Thoracic aorta (tissue), 2 donors: ENCODE results near the gene MAPKAPK2. TPM values are rescaled to one million over a fixed set of nuclear protein-coding genes. Genes with fewer than 3 reads are reported as not detected.

Source experiments
- ATAC-seq: fragments of 150-250 bp; one replicate; pipeline ENCODE4 v1.8.0; 2017; ENCODE audit warnings: low read depth; ENCODE audit not compliant: insufficient number of reproducible peaks, low FRiP score
- DNase-seq: peaks from one replicate; pipeline ENCODE4 v3.0.0-alpha.2; 2020; ENCODE audit warnings: low spot score
- H3K27ac ChIP-seq, 2 donors: fragments of 200-600 bp; sonication (generic); 1 replicate in 1 of 2; 2 replicates in 1 of 2; pipeline ENCODE4 v1.5.1; 2016; ENCODE audit warnings: mild to moderate bottlenecking in 2 of 2, moderate library complexity in 2 of 2
- H3K27me3 ChIP-seq: fragments of 200-600 bp; sonication (generic); replicated peaks from 2 replicates; pipeline ENCODE4 v1.6.0; 2016; ENCODE audit warnings: mild to moderate bottlenecking; ENCODE audit not compliant: insufficient read depth
- H3K36me3 ChIP-seq: fragments of 200-600 bp; sonication (generic); one replicate; pipeline ENCODE4 v1.5.1; 2016
- H3K4me1 ChIP-seq, 2 donors: fragments of 200-600 bp; sonication (generic); 1 replicate in 1 of 2; 2 replicates in 1 of 2; pipeline versions ENCODE4 v1.5.1 to v1.6.0; 2016; ENCODE audit warnings: low read depth in 2 of 2, mild to moderate bottlenecking in 1 of 2; ENCODE audit not compliant: control insufficient read depth in 1 of 2
- H3K4me3 ChIP-seq: fragments of 200-600 bp; sonication (generic); 2 replicates; pipeline ENCODE4 v1.5.1; 2016; ENCODE audit warnings: mild to moderate bottlenecking
- H3K9me3 ChIP-seq: fragments of 200-600 bp; sonication (generic); 2 replicates; pipeline ENCODE4 v1.5.1; 2016
- total RNA-seq, 2 donors: library from RNA; depleted of rRNA; stranded (reverse); fragments of >200 nt; gene quantifications; one replicate each; pipeline versions ENCODE4 v1.1.0 to v1.2.3, GENCODE V29; 2016
- TF ChIP-seq, protein P1 (sequence below): fragments of 200-600 bp; sonication (generic); IDR thresholded peaks from one replicate; pipeline ENCODE4 v1.5.1; 2019; ENCODE audit warnings: antibody characterized with exemption

MAPKAPK2 gene
- total RNA-seq, 2 donors from 2014 or later: 80.7 to 89.2 TPM

DNA sequence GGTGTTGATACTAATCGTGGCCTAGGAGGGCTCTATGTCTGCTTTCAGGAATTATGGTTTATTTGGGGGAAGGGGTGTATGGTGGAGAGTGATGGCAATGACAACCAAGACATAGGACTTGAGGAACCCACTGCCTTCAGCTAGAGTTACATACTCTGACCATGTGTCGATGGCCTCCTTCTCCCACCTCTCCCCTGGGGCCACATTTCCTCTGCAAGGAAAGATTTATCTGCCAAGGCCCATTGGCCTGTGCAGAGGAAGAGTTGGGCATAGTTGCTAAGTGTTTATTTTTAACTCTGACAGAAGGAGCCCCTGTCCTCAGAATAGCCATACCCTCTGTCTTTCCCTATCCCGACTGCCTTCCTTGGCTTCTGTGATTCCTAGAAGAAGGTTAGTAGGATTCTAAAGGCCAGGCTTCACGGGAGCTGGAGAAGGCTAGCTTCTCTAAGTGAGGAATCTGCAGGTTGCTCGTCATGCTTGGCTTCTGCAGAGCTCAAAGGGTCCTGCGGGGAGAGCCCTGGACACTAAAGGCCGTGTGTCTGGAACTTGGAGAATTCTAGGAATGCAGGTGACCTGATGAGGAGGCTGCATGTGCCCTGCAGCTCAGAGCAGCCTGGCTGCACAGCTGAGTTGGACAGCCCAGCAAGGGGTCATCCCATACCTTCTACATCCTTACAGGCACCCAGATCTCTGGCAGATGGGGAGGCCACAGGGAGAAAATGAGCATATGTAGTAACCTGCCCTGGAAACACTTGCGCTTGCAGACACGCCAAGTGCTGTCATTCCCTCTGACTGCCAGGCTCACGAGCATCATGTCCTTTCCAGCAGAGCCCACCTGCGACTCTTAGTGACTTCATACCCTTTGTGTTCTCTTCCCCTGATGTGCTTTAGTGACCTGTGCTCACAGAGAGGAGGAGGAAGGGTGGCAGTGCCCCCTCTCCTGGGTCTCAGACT lies 9.7 kb downstream of the MAPKAPK2 start:
- H3K9me3 ChIP-seq: no peaks in the 10 kb centered on the region
- DNase-seq (no peak), ATAC-seq (no peak)
- H3K36me3 ChIP-seq: no peaks in the 10 kb centered on the region
- H3K4me3 ChIP-seq: no peak overlapping the region
- peak overlapping the region; percentile 92 to 95 for H3K27ac ChIP-seq
- no peaks in the 10 kb centered on the region for H3K27me3 ChIP-seq
- H3K4me1 ChIP-seq: peaks cover 49 to 97% of the 10 kb centered on the region in 2 donors
- TF ChIP-seq, protein P1, sequence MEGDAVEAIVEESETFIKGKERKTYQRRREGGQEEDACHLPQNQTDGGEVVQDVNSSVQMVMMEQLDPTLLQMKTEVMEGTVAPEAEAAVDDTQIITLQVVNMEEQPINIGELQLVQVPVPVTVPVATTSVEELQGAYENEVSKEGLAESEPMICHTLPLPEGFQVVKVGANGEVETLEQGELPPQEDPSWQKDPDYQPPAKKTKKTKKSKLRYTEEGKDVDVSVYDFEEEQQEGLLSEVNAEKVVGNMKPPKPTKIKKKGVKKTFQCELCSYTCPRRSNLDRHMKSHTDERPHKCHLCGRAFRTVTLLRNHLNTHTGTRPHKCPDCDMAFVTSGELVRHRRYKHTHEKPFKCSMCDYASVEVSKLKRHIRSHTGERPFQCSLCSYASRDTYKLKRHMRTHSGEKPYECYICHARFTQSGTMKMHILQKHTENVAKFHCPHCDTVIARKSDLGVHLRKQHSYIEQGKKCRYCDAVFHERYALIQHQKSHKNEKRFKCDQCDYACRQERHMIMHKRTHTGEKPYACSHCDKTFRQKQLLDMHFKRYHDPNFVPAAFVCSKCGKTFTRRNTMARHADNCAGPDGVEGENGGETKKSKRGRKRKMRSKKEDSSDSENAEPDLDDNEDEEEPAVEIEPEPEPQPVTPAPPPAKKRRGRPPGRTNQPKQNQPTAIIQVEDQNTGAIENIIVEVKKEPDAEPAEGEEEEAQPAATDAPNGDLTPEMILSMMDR: no peak

DNA sequence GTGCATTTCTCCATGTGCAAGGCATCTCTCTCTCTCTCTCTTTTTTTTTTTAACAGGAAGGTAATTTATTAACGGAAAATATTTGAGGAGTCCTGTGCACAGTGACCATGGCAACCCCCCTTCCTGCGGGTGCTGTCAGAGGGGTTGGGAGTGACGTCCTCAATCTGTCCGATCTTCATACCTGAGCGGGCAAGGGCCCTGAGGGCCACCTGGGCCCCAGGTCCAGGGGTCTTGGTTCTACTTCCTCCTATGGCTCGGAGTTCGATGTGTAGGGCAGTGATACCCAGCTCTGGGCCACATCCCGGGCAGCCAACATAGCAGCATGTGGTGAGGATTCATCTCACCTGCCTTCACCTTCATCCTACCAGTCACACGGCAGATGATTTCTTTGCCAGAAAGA lies 11.0 kb downstream of the MAPKAPK2 start:
- Histone ChIP-seq H3K4me3 (no peak overlapping the region), H3K27me3 (no peaks in the 10 kb centered on the region), H3K9me3 (no peaks in the 10 kb centered on the region), H3K4me1 (peaks cover 45 to 96% of the 10 kb centered on the region in 2 donors), H3K36me3 (no peaks in the 10 kb centered on the region), H3K27ac (no peak overlapping the region)
- no peak for ATAC-seq
- DNase-seq: no peak
- TF ChIP-seq, protein P1: no peak

DNA sequence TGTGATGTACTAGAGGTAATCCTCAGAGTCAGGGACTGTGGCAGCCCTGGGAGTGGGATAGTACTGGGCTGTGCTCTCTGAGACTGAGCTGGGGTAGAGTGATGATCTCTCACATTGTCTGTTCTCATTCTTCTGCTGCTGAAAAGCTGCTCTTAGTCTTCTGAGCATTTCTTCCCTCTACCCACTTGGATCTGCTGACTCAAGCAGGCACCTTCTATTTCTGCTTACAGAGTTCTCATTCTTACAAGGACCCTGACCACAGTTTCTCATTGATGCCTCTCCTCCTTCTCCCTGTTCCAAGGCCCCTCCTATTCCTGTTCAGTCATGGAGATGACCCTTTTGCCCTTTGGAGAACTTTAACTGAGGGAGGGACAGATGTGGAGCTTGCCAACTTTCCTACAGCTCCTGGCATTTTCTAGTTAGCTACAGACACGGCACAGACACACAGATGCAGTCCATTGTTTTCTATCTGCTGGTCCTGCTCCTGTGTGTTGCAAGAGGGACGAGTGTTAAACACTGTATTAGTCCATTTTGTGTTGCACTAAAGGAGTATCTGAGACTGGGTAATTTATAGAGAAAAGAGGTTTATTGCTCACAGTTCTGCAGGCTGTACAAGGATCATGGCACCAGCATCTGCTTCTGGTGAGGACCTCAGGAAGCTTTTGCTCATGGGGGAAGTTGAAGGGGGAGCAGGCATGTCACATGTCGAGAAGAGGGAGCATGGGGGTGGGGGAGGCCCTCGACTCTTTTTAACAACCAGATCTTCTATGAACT lies 12.3 kb downstream of the MAPKAPK2 start:
- Histone ChIP-seq H3K4me1 (peaks cover 35 to 93% of the 10 kb centered on the region in 2 donors), H3K4me3 (no peak overlapping the region), H3K27ac (no peak overlapping the region), H3K27me3 (no peaks in the 10 kb centered on the region), H3K9me3 (no peaks in the 10 kb centered on the region), H3K36me3 (no peaks in the 10 kb centered on the region)
- no peak for ATAC-seq
- DNase-seq: no peak
- TF ChIP-seq, protein P1: no peak

DNA sequence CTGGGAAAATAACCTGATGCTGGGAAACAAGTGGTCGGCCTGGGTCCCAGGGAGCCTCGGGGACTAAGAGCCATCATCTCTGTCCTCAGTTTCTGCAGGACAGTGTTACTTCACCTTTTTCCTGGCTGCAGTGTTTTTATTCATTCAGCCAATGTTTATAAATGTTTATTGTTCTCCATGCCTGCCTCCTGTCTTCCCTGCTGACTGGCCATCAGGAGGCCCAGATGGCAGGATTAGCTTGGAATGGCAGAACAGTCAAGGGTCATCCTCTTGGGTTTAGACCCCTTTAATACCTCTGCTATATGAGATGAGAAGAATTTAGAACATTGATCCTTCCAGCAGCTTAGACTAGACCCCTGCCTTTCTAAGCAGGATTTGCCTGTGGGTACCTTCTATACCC lies 13.3 kb downstream of the MAPKAPK2 start:
- H3K27ac ChIP-seq: no peak overlapping the region
- TF ChIP-seq, protein P1: no peak
- H3K27me3 ChIP-seq: no peaks in the 10 kb centered on the region
- H3K36me3 ChIP-seq: no peaks in the 10 kb centered on the region
- H3K4me1 ChIP-seq: peaks cover 25 to 91% of the 10 kb centered on the region in 2 donors
- no peaks in the 10 kb centered on the region for H3K9me3 ChIP-seq
- ATAC-seq (no peak), DNase-seq (no peak)
- H3K4me3 ChIP-seq: no peak overlapping the region

DNA sequence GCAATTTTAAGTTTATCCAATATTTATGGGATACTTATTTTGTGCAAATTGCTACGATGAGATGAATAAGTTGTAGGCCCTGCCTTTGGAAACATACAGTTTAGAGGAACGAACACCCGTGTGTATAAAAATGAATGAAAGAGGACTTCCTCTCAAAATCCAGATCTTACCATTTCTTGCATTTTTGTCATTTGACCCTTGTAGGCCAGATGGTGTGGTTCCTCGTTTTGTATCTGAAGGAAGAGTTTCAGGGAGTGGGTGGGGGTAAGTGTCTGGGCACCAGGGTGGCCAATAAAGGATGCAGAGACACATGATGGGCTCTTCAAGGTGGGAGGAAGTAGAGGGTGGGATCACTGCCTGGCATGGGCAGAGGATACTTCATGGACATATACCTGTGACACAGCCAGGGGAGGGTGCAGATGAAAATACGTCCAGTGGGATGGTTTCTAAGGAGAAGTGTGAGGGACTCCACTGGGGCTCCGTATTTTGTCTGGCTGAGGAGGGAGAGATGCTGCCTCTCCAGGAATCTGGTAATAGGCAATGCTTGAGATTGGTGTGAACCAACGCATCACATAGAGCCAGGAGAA lies 14.4 kb downstream of the MAPKAPK2 start:
- H3K27ac ChIP-seq: no peak overlapping the region
- H3K9me3 ChIP-seq: no peaks in the 10 kb centered on the region
- H3K4me1 ChIP-seq: peaks cover 22 to 86% of the 10 kb centered on the region in 2 donors
- ATAC-seq (no peak), DNase-seq (no peak)
- H3K27me3 ChIP-seq: no peaks in the 10 kb centered on the region
- no peaks in the 10 kb centered on the region for H3K36me3 ChIP-seq
- H3K4me3 ChIP-seq: no peak overlapping the region
- TF ChIP-seq, protein P1: no peak
